Uterus (tissue), 4 donors: Measurements from ENCODE around the gene TBC1D1. TPM values are rescaled to one million over a fixed set of nuclear protein-coding genes. Genes with fewer than 3 reads are reported as not detected.

ENCODE experiments used
- DNase-seq, 2 donors: peaks; one replicate each; pipeline ENCODE4 v3.0.0-alpha.2; 2019 to 2020
- H3K27ac ChIP-seq, 2 donors: fragments of 200-600 bp; sonication (generic); 1 replicate in 1 of 2; 2 replicates in 1 of 2; pipeline ENCODE4 v1.5.1; 2016 to 2018
- H3K27me3 ChIP-seq, 2 donors: fragments of 200-600 bp; sonication (generic); one replicate each; pipeline ENCODE4 v1.5.1; 2018 to 2019; ENCODE audit warnings: control low read depth in 1 of 2
- H3K36me3 ChIP-seq, 2 donors: fragments of 200-600 bp; sonication (generic); one replicate each; pipeline ENCODE4 v1.5.1; 2019; ENCODE audit warnings: control low read depth in 1 of 2
- H3K4me1 ChIP-seq, 2 donors: fragments of 200-600 bp; sonication (generic); one replicate each; pipeline ENCODE4 v1.5.1; 2018 to 2019; ENCODE audit warnings: control low read depth in 1 of 2
- H3K4me3 ChIP-seq, 2 donors: fragments of 200-600 bp; sonication (generic); 1 replicate in 1 of 2; 2 replicates in 1 of 2; pipeline ENCODE4 v1.5.1; 2018 to 2019; ENCODE audit warnings: mild to moderate bottlenecking in 1 of 2
- H3K9me3 ChIP-seq, 2 donors: fragments of 200-600 bp; sonication (generic); one replicate each; pipeline ENCODE4 v1.5.1; 2019; ENCODE audit warnings: control low read depth in 1 of 2
- CTCF ChIP-seq, 4 experiments: fragments of 200-600 bp in 2 of 4; fragments of 450-650 bp in 2 of 4; sonication (generic) in 2 of 4; IDR thresholded peaks; one replicate each; pipeline ENCODE4 v1.5.1; 2016 to 2019; ENCODE audit warnings: antibody characterized with exemption in 4 of 4, mild to moderate bottlenecking in 2 of 4, moderate library complexity in 1 of 4
- POLR2A ChIP-seq, 2 donors: fragments of 450-650 bp; IDR thresholded peaks; one replicate each; pipeline ENCODE4 v1.6.1; 2016; ENCODE audit warnings: antibody characterized with exemption in 2 of 2, mild to moderate bottlenecking in 1 of 2, moderate library complexity in 1 of 2
- intact Hi-C: fragments of 100-400 bp; cut with DNase I; formaldehyde crosslinking; loops from one replicate; pipeline ENCODE4 v1.15.1; 2023; ENCODE audit warnings: low total_unique reads
- total RNA-seq, 4 donors: library from RNA; depleted of rRNA in 3 of 4; stranded (reverse); fragments of >200 nt in 3 of 4; gene quantifications; one replicate each; pipeline versions ENCODE4 v1.1.0 to v1.2.4, GENCODE V29; 2014 to 2023
- donor health status: DM: yes; HTN: yes; CAD: no.

Gene TBC1D1
- total RNA-seq, 4 donors from 2014 or later, result 172 to 402 (median 236) TPM

DNA sequence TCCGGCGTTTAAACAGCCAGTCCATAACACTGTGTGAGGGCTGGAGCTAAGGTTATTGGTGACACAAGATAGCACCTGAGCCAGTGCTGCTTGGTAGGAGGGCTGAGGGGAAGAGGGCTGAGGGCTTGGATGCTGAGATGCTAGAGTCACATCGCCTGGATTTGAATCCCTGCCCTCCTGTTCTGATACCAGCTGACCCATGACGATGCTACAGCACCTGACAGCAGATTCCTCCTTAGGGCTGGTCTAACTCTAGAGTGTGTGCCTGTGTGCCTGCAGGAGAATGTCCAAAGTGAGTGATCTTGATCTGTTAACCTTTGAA, 171.9 kb downstream of the TBC1D1 start:
- no peaks in the 10 kb centered on the region for H3K9me3 ChIP-seq
- H3K4me1 ChIP-seq, result peaks cover 9 to 10% of the 10 kb centered on the region in 2 donors
- no peaks in the 10 kb centered on the region for H3K36me3 ChIP-seq
- DNase-seq, result no peak
- H3K4me3 ChIP-seq, result no peak overlapping the region
- H3K27me3 ChIP-seq, result no peaks in the 10 kb centered on the region
- intact Hi-C loops, result loop anchor here (10.0 kb wide), 2 partner anchors 252 to 612 kb away; no protein-coding TSS in a partner anchor
- no peak for TF ChIP-seq CTCF (IDR thresholded peaks at IDR 0.05)
- no peak for TF ChIP-seq POLR2A (IDR thresholded peaks at IDR 0.05)
- peak overlapping the region; percentile 74 to 88 for H3K27ac ChIP-seq

GRCh38 chr4:38065176-38065575, 174.3 kb downstream of the TBC1D1 start:
- Histone ChIP-seq H3K9me3 (no peaks in the 10 kb centered on the region), H3K4me1 (peaks cover 9 to 10% of the 10 kb centered on the region in 2 donors), H3K4me3 (no peak overlapping the region), H3K36me3 (no peaks in the 10 kb centered on the region), H3K27me3 (no peaks in the 10 kb centered on the region), H3K27ac (no peak overlapping the region)
- no peak for DNase-seq
- intact Hi-C loops, result loop anchor here (10.0 kb wide), 2 partner anchors 250 to 610 kb away; no protein-coding TSS in a partner anchor
- TF ChIP-seq POLR2A (IDR thresholded peaks at IDR 0.05) (no peak), CTCF (IDR thresholded peaks at IDR 0.05) (no peak)

GRCh38 chr4:38065900-38066299, 175.0 kb downstream of the TBC1D1 start:
- intact Hi-C loops, result loop anchor here (10.0 kb wide), 2 partner anchors 249 to 609 kb away; no protein-coding TSS in a partner anchor
- TF ChIP-seq POLR2A (IDR thresholded peaks at IDR 0.05) (no peak), CTCF (IDR thresholded peaks at IDR 0.05) (no peak)

GRCh38 chr4:38067499-38067898, 176.6 kb downstream of the TBC1D1 start:
- Histone ChIP-seq H3K4me1 (peaks cover 5% of the 10 kb centered on the region in 2 donors), H3K27me3 (no peaks in the 10 kb centered on the region), H3K36me3 (no peaks in the 10 kb centered on the region), H3K9me3 (no peaks in the 10 kb centered on the region), H3K27ac (peak overlapping the region in 1 of 2 donors; percentile 19), H3K4me3 (no peak overlapping the region)
- TF ChIP-seq CTCF (IDR thresholded peaks at IDR 0.05) (no peak), POLR2A (IDR thresholded peaks at IDR 0.05) (no peak)
- DNase-seq, result no peak
- intact Hi-C loops, result loop anchor here (10.0 kb wide), 2 partner anchors 247 to 607 kb away; no protein-coding TSS in a partner anchor

More at GRCh38 chr4:38065900-38066299, 175.0 kb downstream of the TBC1D1 start:
- H3K9me3 ChIP-seq, result no peaks in the 10 kb centered on the region
- no peak overlapping the region for H3K4me3 ChIP-seq
- H3K27me3 ChIP-seq, result no peaks in the 10 kb centered on the region
- H3K36me3 ChIP-seq, result no peaks in the 10 kb centered on the region
- H3K4me1 ChIP-seq, result peaks cover 5 to 10% of the 10 kb centered on the region in 2 donors
- H3K27ac ChIP-seq, result no peak overlapping the region
- no peak for DNase-seq

DNA sequence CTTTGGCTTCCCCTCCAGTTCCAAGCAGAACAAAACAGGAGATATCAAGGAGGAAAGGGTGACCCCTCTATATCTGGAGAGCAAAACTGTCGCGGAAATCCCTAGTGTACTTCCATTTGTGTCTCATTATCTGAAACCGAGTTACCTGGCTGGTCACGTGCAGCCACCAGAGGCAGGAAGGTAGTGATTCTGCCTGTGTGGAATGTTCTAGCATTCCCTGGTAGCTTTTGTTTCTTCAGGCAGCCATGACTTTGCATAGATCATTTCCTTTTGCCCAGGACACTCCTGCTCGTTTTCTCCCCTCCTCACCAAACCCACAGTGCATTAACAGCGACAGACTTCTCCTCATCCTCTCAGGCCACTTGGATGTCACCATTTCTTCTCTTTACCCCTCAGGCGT, 177.2 kb downstream of the TBC1D1 start:
- intact Hi-C loops, result loop anchor here (10.0 kb wide), 2 partner anchors 247 to 607 kb away; no protein-coding TSS in a partner anchor
- Histone ChIP-seq H3K4me3 (no peak overlapping the region), H3K27ac (no peak overlapping the region), H3K36me3 (no peaks in the 10 kb centered on the region), H3K9me3 (no peaks in the 10 kb centered on the region), H3K27me3 (no peaks in the 10 kb centered on the region), H3K4me1 (peaks cover 0 to 1% of the 10 kb centered on the region in 2 donors)
- DNase-seq, result no peak
- TF ChIP-seq POLR2A (IDR thresholded peaks at IDR 0.05) (no peak), CTCF (IDR thresholded peaks at IDR 0.05) (no peak)
